BLaER1 (cell line): Measurements from ENCODE around the gene SELP.
A peak's percentile ranks its signal among the peaks of the same experiment; 100 is the strongest.

Experiments used
- H3K27ac ChIP-seq: shearing (Covaris generic); formaldehyde crosslinking; 2 replicates; pipeline ENCODE4 v1.8.1; 2022
- H3K27me3 ChIP-seq: shearing (Covaris generic); formaldehyde crosslinking; 2 replicates; pipeline ENCODE4 v1.8.1; 2022
- H3K36me3 ChIP-seq: shearing (Covaris generic); formaldehyde crosslinking; 2 replicates; pipeline ENCODE4 v1.8.1; 2022
- H3K4me1 ChIP-seq: shearing (Covaris generic); formaldehyde crosslinking; 2 replicates; pipeline ENCODE4 v1.8.1; 2022
- H3K4me2 ChIP-seq: shearing (Covaris generic); formaldehyde crosslinking; 2 replicates; pipeline ENCODE4 v1.8.1; 2022
- H3K4me3 ChIP-seq: shearing (Covaris generic); formaldehyde crosslinking; 2 replicates; pipeline ENCODE4 v1.8.1; 2022
- H3K9ac ChIP-seq: shearing (Covaris generic); formaldehyde crosslinking; 2 replicates; pipeline ENCODE4 v1.8.1; 2022
- H3K9me3 ChIP-seq: shearing (Covaris generic); formaldehyde crosslinking; 2 replicates; pipeline ENCODE4 v1.8.1; 2022
- H4K20me1 ChIP-seq: shearing (Covaris generic); formaldehyde crosslinking; 2 replicates; pipeline ENCODE4 v1.8.1; 2022
- Cebpa-rat ChIP-seq: shearing (Covaris generic); IDR thresholded peaks from 2 replicates; pipeline ENCODE4 v1.8.1; 2022

Gene SELP

GRCh38 chr1:169577981-169578738, 51.8 kb downstream of the SELP start:
- Histone ChIP-seq H3K4me3 (no peak overlapping the region), H3K36me3 (no peaks in the 10 kb centered on the region), H3K4me2 (no peak overlapping the region), H4K20me1 (no peaks in the 10 kb centered on the region), H3K4me1 (no peaks in the 10 kb centered on the region), H3K9me3 (no peaks in the 10 kb centered on the region), H3K9ac (no peak overlapping the region), H3K27me3 (no peaks in the 10 kb centered on the region), H3K27ac (no peak overlapping the region)
- TF ChIP-seq Cebpa-rat = no peak

GRCh38 chr1:169576935-169577331, 53.0 kb downstream of the SELP start:
- no peak for TF ChIP-seq Cebpa-rat
- Histone ChIP-seq H3K36me3 (no peaks in the 10 kb centered on the region), H3K27me3 (no peaks in the 10 kb centered on the region), H3K4me1 (no peaks in the 10 kb centered on the region), H3K4me2 (no peak overlapping the region), H3K4me3 (no peak overlapping the region), H3K9me3 (no peaks in the 10 kb centered on the region), H3K27ac (no peak overlapping the region), H3K9ac (no peak overlapping the region), H4K20me1 (no peaks in the 10 kb centered on the region)

- no peaks in the 10 kb centered on the region for H3K27me3 ChIP-seq
- no peaks in the 10 kb centered on the region for H3K36me3 ChIP-seq
- H3K27ac ChIP-seq = no peak overlapping the region
- no peaks in the 10 kb centered on the region for H4K20me1 ChIP-seq
- no peak overlapping the region for H3K4me2 ChIP-seq
- H3K4me1 ChIP-seq = no peaks in the 10 kb centered on the region
- no peaks in the 10 kb centered on the region for H3K9me3 ChIP-seq
- TF ChIP-seq Cebpa-rat = no peak
- H3K9ac ChIP-seq = no peak overlapping the region
- no peak overlapping the region for H3K4me3 ChIP-seq
Measured at GRCh38 chr1:169576241-169576934, 53.5 kb downstream of the SELP start.

- no peak for TF ChIP-seq Cebpa-rat
- Histone ChIP-seq H3K36me3 (no peaks in the 10 kb centered on the region), H3K4me3 (no peak overlapping the region), H3K27me3 (no peaks in the 10 kb centered on the region), H3K4me1 (no peaks in the 10 kb centered on the region), H4K20me1 (no peaks in the 10 kb centered on the region), H3K27ac (no peak overlapping the region), H3K4me2 (no peak overlapping the region), H3K9me3 (no peaks in the 10 kb centered on the region), H3K9ac (no peak overlapping the region)
Measured at GRCh38 chr1:169574336-169574735, 55.6 kb downstream of the SELP start.

- H3K27me3 ChIP-seq = no peaks in the 10 kb centered on the region
- H3K9ac ChIP-seq = no peak overlapping the region
- H3K9me3 ChIP-seq = no peaks in the 10 kb centered on the region
- H4K20me1 ChIP-seq = no peaks in the 10 kb centered on the region
- no peak overlapping the region for H3K4me3 ChIP-seq
- H3K4me1 ChIP-seq = no peaks in the 10 kb centered on the region
- no peaks in the 10 kb centered on the region for H3K36me3 ChIP-seq
- no peak for TF ChIP-seq Cebpa-rat
- no peak overlapping the region for H3K4me2 ChIP-seq
- H3K27ac ChIP-seq = no peak overlapping the region
Measured at GRCh38 chr1:169572187-169572586, 57.7 kb downstream of the SELP start.

- no peaks in the 10 kb centered on the region for H3K4me1 ChIP-seq
- no peaks in the 10 kb centered on the region for H4K20me1 ChIP-seq
- no peak overlapping the region for H3K4me3 ChIP-seq
- H3K27ac ChIP-seq = no peak overlapping the region
- H3K36me3 ChIP-seq = no peaks in the 10 kb centered on the region
- no peak overlapping the region for H3K9ac ChIP-seq
- H3K9me3 ChIP-seq = no peaks in the 10 kb centered on the region
- no peaks in the 10 kb centered on the region for H3K27me3 ChIP-seq
- TF ChIP-seq Cebpa-rat = no peak
- H3K4me2 ChIP-seq = no peak overlapping the region
Measured at GRCh38 chr1:169571450-169571849, 58.5 kb downstream of the SELP start.

GRCh38 chr1:169570172-169570574, 59.8 kb downstream of the SELP start:
- Histone ChIP-seq H3K4me3 (no peak overlapping the region), H4K20me1 (no peaks in the 10 kb centered on the region), H3K4me1 (no peaks in the 10 kb centered on the region), H3K4me2 (no peak overlapping the region), H3K27ac (no peak overlapping the region), H3K9me3 (no peaks in the 10 kb centered on the region), H3K9ac (no peak overlapping the region), H3K36me3 (no peaks in the 10 kb centered on the region), H3K27me3 (no peaks in the 10 kb centered on the region)
- no peak for TF ChIP-seq Cebpa-rat

GRCh38 chr1:169568497-169568896, 61.4 kb downstream of the SELP start:
- H3K27me3 ChIP-seq = no peaks in the 10 kb centered on the region
- H3K27ac ChIP-seq = no peak overlapping the region
- no peak for TF ChIP-seq Cebpa-rat
- no peak overlapping the region for H3K4me2 ChIP-seq
- no peaks in the 10 kb centered on the region for H3K4me1 ChIP-seq
- no peak overlapping the region for H3K9ac ChIP-seq
- H4K20me1 ChIP-seq = no peaks in the 10 kb centered on the region
- H3K9me3 ChIP-seq = no peaks in the 10 kb centered on the region
- no peaks in the 10 kb centered on the region for H3K36me3 ChIP-seq
- no peak overlapping the region for H3K4me3 ChIP-seq

- Histone ChIP-seq H3K4me2 (no peak overlapping the region), H3K9ac (no peak overlapping the region), H4K20me1 (no peaks in the 10 kb centered on the region), H3K27ac (no peak overlapping the region), H3K36me3 (no peaks in the 10 kb centered on the region), H3K4me1 (no peaks in the 10 kb centered on the region), H3K9me3 (no peaks in the 10 kb centered on the region), H3K4me3 (no peak overlapping the region), H3K27me3 (no peaks in the 10 kb centered on the region)
- TF ChIP-seq Cebpa-rat = peak; percentile 65; the same call in 1 of the 2 replicates
Measured at GRCh38 chr1:169565335-169566271, 64.3 kb downstream of the SELP start.
